GM19324 (cell line): ENCODE results near the gene BIN2.
"Not testable (repeated sequence)": the region's sequence is repeated elsewhere in the genome, so short reads cannot be mapped to it uniquely, and the experiment has no call there.

Source experiments
- ATAC-seq: cut with Tn5 transposase; IDR thresholded peaks from one replicate; pipeline ENCODE4 v1.9.1; 2021; ENCODE audit warnings: mild to moderate bottlenecking, moderate library complexity; ENCODE audit not compliant: unreplicated experiment, low FRiP score

BIN2 gene

GRCh38 chr12:51346581-51346980, 22.6 kb upstream of the BIN2 start, which contains the start of gene CELA1:
Gene CELA1, minus strand, starts transcription at chr12:51346679. Its CDS starts 41 bp downstream, at chr12:51346638.
- no peak for ATAC-seq

GRCh38 chr12:51345681-51346080, 21.7 kb upstream of the BIN2 start:
- ATAC-seq = no peak

- no peak for ATAC-seq
Observed at GRCh38 chr12:51343201-51343600, 19.2 kb upstream of the BIN2 start.

GRCh38 chr12:51342416-51342815, 18.4 kb upstream of the BIN2 start:
- no peak for ATAC-seq

GRCh38 chr12:51341251-51342007, 17.5 kb upstream of the BIN2 start:
- ATAC-seq = no peak

DNA sequence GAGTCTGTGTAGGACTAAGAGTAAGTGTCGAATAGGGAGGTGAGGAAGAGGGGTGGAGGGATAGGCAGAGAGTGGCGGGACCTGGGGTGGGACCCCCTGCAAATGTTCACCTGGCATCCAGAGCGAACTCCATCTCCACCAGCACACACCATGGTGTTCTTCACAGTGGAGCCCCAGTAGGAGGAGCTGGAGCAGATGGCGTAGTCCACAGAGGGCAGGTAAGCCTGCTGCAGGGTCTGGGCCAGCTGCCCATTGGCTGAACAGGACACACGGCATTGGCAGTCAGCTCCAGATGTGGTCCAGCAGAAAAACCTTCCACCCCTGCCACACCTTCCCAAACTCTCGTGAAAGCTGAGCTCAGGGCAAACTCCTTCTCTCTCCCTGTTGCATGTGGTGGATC, 15.8 kb upstream of the BIN2 start:
- ATAC-seq = no peak

DNA sequence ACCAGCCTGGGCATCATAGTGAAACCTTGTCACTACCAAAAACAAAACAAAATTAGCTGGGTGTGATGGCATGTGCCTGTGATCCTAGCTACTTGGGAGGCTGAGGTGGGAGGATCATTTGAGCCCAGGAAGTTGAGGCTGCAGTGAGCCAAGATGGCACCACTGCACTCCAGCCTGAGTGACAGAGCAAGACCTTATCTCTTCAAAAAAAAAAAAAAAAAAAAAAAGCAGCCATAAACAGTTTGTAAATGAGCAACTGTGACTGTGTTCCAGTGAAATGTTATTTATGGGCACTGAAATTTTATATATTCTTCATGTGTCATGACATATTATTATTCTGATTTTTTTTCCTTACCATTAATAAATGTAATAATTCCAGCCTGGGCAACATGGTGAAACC, 13.4 kb upstream of the BIN2 start:
- ATAC-seq = not testable (repeated sequence)

GRCh38 chr12:51335931-51336330, 12.0 kb upstream of the BIN2 start:
- no peak for ATAC-seq

DNA sequence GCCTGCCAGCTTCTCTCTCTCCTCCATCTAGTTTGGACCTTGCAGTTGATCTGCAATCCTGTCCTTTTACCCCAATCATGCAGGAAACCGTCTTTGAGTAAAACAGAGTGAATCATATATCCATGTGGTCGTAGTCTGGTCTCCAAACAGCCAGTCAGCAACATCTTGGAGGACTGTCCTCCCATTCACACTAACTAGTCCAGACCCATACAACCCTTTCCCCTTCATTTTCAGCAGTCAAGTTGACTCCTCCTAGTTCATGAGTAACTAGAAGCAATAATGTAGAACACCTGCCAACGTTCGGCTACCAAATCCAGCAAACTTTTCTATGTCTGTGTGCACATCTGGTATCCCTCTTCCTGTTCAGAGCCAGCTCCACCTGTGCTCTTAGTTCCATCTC, 10.8 kb upstream of the BIN2 start:
- ATAC-seq = no peak

- ATAC-seq = no peak
Observed at GRCh38 chr12:51333536-51333935, 9.6 kb upstream of the BIN2 start.

DNA sequence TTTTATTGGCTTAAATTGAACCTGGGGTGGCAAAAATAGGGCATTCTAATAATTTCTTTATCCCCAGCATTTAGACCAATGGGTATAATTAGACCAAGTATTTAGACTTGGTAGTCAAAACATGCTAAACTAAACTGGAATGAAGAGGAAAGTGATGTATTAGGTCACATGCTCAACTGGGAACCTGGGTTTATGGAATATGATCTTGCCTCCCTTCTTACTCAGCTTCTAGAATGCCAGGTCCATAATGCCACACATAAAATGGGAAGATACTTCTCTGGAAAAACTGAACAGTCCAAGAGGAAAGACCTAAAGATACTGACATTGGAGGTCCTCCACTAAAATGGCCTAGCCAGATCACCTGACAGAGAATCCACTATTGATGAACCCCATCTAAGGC, 6.2 kb upstream of the BIN2 start:
- ATAC-seq = no peak

GRCh38 chr12:51329742-51330141, 5.8 kb upstream of the BIN2 start:
- no peak for ATAC-seq

GRCh38 chr12:51328587-51328986, 4.6 kb upstream of the BIN2 start:
- ATAC-seq = no peak

GRCh38 chr12:51326698-51327439, 2.9 kb upstream of the BIN2 start:
- ATAC-seq = no peak

- ATAC-seq = no peak
Observed at GRCh38 chr12:51324953-51325352, 979 bp upstream of the BIN2 start.

- no peak for ATAC-seq
Observed at GRCh38 chr12:51323317-51323960, 535 bp downstream of the BIN2 start.

- no peak for ATAC-seq
Observed at GRCh38 chr12:51322452-51322851, 1.5 kb downstream of the BIN2 start.

GRCh38 chr12:51321882-51322281, 2.1 kb downstream of the BIN2 start:
- no peak for ATAC-seq

- no peak for ATAC-seq
Observed at GRCh38 chr12:51320695-51321320, 3.2 kb downstream of the BIN2 start.

DNA sequence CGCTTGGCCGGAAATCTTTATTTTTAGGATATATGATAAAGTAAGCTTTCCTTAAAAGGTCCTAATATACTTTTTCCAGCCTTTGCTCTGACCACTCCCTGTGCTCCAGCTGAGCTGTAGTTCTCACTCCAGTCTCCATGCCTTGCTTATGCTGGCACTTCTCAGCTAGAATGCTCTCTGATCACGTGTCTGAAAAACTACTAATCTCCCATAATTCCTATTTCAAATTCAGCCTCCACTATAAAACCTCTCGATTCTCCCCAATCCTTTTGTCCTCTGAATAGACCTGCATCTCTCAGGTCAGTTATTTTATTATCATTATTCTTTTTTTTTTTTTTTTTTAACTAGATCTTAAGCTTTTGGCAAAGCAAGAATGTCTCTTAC, 3.7 kb downstream of the BIN2 start:
- ATAC-seq = no peak
